Measurements from ENCODE around the gene LAIR1. TPM values are rescaled to one million over a fixed set of nuclear protein-coding genes. Genes with fewer than 3 reads are reported as not detected.

LAIR1 gene, protein sequence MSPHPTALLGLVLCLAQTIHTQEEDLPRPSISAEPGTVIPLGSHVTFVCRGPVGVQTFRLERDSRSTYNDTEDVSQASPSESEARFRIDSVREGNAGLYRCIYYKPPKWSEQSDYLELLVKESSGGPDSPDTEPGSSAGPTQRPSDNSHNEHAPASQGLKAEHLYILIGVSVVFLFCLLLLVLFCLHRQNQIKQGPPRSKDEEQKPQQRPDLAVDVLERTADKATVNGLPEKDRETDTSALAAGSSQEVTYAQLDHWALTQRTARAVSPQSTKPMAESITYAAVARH
- 0.18 TPM in 1 of 5 replicates, not detected in the others for total RNA-seq (2022; extraction: Qiagen RNA extraction; ENCODE audit: low read depth)

DNA sequence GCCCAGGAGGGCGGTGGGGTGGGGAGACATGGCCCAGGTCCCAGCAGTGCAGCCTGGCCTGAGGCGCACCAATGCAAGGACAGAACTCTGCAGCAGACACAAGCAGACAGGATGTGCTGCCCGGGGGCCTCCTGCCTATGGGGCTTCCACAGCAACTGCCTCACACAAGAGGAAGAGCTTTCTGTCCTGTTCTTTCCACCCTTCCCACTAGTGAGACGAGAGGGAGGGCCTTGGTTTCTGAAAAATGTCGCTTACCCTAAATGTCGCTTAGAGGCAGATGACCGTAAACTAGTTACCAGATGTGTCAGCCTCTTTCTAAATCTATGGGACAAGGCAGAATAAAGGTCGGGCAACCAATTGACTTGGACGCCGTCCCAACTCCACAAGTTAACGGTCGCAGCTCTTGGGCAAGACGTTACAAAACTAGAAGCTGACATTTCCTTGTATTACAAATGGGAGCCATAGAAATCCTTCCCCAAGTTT is at the start of gene LAIR1:
LAIR1 (minus strand) TSS at position 157 of the 483 bp plus-strand sequence; CDS start at position 30, 127 bp downstream.

DNA sequence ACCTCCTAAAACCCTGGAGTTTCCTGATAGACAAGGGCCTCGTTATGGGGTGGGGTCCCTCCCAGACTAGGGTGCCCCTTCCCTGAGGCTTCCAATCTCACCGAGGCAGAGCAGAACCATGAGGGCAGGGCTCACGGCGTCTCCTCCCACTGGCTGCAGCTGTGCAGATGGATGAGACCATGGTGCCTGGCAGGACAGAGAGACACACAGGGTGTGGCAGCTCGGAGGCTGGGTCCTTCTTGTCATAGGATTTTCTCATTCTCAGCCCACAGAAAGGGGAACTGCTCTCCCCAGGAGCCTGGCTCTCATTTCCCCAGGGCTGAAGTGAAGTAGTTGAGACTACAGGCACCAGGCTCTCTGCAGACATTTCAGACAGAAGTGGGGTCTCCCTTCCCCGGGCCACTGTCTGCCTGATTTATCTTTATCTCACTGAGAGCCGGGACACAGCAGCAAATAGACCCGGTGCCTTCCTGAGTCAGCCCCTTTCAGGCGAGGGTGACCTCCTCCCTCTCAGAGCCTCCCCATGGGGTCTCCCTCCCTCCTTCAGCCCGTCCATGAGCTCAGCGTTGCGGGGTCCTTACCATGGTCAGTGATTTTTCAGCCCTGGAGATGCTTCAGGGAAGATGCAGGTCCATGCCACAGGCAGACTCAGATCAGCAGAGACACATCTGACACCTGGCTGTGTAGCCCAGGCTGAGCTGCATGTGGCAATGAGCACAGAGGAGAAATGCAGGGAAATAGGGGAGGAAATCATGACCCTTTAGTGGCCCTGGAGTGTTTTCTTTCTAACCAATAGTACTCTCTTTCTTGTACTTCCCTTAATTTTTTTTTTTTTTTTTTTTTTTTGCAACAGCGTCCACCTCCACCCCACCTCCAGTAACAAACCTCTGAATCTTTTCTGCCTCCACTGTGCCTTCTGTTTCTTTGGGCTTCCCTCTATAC is 52.0 kb downstream of the LAIR1 start, which contains the start of gene LILRA5:
LILRA5 (minus strand) TSS at position 731 of the 942 bp plus-strand sequence; CDS start at position 584, 147 bp downstream.

Other genes with a start within 250 kb of the LAIR1 start
- 19.1 to 23.8 TPM (median 20.9 TPM) in 5 replicates for gene TFPT, start 249.3 kb downstream of the LAIR1 start, total RNA-seq (2022; extraction: Qiagen RNA extraction; ENCODE audit: low read depth)
- gene PRPF31, start 249.2 kb downstream of the LAIR1 start, total RNA-seq (2022; extraction: Qiagen RNA extraction; ENCODE audit: low read depth), result 104 to 119 TPM (median 115 TPM) in 5 replicates
- gene CNOT3, start 227.2 kb downstream of the LAIR1 start, total RNA-seq (2022; extraction: Qiagen RNA extraction; ENCODE audit: low read depth), result 44.4 to 68.3 TPM (median 63.5 TPM) in 5 replicates
- gene LENG1, start 205.2 kb downstream of the LAIR1 start, total RNA-seq (2022; extraction: Qiagen RNA extraction; ENCODE audit: low read depth), result 7.3 to 9.1 TPM (median 8.1 TPM) in 5 replicates
- gene TMC4, start 191.8 kb downstream of the LAIR1 start, total RNA-seq (2022; extraction: Qiagen RNA extraction; ENCODE audit: low read depth), result 0.53 to 1.7 TPM (median 0.91 TPM) in 5 replicates
- gene MBOAT7, start 175.4 kb downstream of the LAIR1 start, total RNA-seq (2022; extraction: Qiagen RNA extraction; ENCODE audit: low read depth), result 115 to 158 TPM (median 153 TPM) in 5 replicates
- gene TSEN34, start 173.6 kb downstream of the LAIR1 start, total RNA-seq (2022; extraction: Qiagen RNA extraction; ENCODE audit: low read depth), result 86.6 to 131 TPM (median 124 TPM) in 5 replicates
- gene RPS9, start 164.1 kb downstream of the LAIR1 start, total RNA-seq (2022; extraction: Qiagen RNA extraction; ENCODE audit: low read depth), result 2,157 to 2,797 TPM (median 2,191 TPM) in 5 replicates
- 0.20 to 0.59 TPM (median 0.31 TPM) in 5 replicates for gene LILRB3, start 141.9 kb downstream of the LAIR1 start, total RNA-seq (2022; extraction: Qiagen RNA extraction; ENCODE audit: low read depth)
- gene LILRA6, start 122.1 kb downstream of the LAIR1 start, total RNA-seq (2022; extraction: Qiagen RNA extraction; ENCODE audit: low read depth), result not detected in 5 replicates
- 0.05 to 0.15 TPM (median 0.05 TPM) in 4 of 5 replicates, not detected in the other for gene LILRB5, start 107.7 kb downstream of the LAIR1 start, total RNA-seq (2022; extraction: Qiagen RNA extraction; ENCODE audit: low read depth)
- gene LILRB2, start 83.8 kb downstream of the LAIR1 start, total RNA-seq (2022; extraction: Qiagen RNA extraction; ENCODE audit: low read depth), result 0.06 to 0.24 TPM (median 0.12 TPM) in 4 of 5 replicates, not detected in the other
- gene LILRA5, start 51.8 kb downstream of the LAIR1 start, total RNA-seq (2022; extraction: Qiagen RNA extraction; ENCODE audit: low read depth), result not detected in 5 replicates
- gene LILRA4, start 25.8 kb downstream of the LAIR1 start, total RNA-seq (2022; extraction: Qiagen RNA extraction; ENCODE audit: low read depth), result not detected in 5 replicates
- 0.21 to 0.30 TPM (median 0.25 TPM) in 4 of 5 replicates, not detected in the other for gene TTYH1, start 50.5 kb upstream of the LAIR1 start, total RNA-seq (2022; extraction: Qiagen RNA extraction; ENCODE audit: low read depth)
- 78.1 to 131 TPM (median 107 TPM) in 5 replicates for gene LENG8, start 84.3 kb upstream of the LAIR1 start, total RNA-seq (2022; extraction: Qiagen RNA extraction; ENCODE audit: low read depth)
- 4.8 to 6.6 TPM (median 6.4 TPM) in 5 replicates for gene LENG9, start 98.8 kb upstream of the LAIR1 start, total RNA-seq (2022; extraction: Qiagen RNA extraction; ENCODE audit: low read depth)
- 0.17 to 0.36 TPM in 2 of 5 replicates, not detected in the others for gene CDC42EP5, start 108.4 kb upstream of the LAIR1 start, total RNA-seq (2022; extraction: Qiagen RNA extraction; ENCODE audit: low read depth)
- gene LAIR2, start 137.9 kb upstream of the LAIR1 start, total RNA-seq (2022; extraction: Qiagen RNA extraction; ENCODE audit: low read depth), result not detected in 5 replicates
- gene LILRA2, start 208.9 kb upstream of the LAIR1 start, total RNA-seq (2022; extraction: Qiagen RNA extraction; ENCODE audit: low read depth), result not detected in 5 replicates
- not detected in 5 replicates for gene LILRA1, start 228.7 kb upstream of the LAIR1 start, total RNA-seq (2022; extraction: Qiagen RNA extraction; ENCODE audit: low read depth)